ENCODE data around the gene SUMO4. TPM values are rescaled to one million over a fixed set of nuclear protein-coding genes. Genes with fewer than 3 reads are reported as not detected.
"Not testable (repeated sequence)": the region's sequence is repeated elsewhere in the genome, so short reads cannot be mapped to it uniquely, and the experiment has no call there.

The SUMO4 gene
- total RNA-seq, 1 donor from 2014 or later: 7.3 TPM

DNA sequence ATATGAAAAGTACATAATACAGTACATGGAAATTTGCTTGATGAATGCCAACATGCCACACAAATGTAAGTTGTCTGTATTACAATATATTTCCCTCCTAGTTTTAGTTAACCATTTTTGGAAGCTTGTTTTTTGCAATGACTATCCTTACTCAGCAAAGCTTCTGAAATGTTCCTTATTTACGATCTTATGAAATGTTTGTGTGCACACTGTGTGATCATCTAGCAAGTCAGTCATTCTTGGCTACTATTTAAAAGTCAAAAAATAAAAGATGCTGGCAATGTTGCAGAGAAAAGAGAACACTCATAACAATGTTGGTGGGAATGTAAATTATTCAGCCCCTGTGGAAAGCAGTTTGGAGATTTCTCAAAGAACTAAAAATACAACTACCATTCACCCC lies 33.8 kb downstream of the SUMO4 start:
- no peak for DNase-seq

DNA sequence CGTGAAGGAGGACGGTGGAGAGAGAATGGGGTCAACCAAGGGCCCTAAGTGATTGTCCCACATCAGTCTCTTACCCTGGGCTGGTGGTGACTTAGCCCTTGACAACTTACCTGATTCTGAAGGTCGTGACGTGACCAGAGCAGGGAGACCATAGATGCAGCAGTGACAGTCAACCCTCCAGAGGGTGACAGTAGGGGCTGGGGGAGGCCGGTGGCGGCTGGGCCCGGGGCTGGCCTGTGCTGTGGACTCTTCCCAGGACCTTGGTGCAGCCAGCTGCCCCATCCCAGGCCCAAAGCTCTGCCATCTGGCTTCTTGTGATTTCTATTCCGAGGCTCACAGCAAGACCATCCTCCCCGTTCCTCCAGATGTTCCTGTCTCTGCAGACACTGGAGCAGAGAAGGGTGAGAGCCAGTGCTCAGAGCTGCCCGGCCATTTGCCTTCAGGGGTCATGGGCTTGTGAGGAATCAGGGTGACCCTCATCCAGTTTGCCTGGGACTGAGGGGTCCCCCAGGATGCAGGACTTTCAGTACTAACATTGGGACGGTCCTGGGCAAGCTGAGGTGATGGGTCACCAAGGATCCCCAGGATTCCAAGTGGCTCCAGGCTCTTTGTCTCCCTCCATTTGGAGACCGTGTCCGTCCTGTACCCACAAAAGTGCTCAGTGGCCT lies 36.0 kb downstream of the SUMO4 start:
- no peak for DNase-seq

- no peak for DNase-seq
Measured at GRCh38 chr6:149436647-149437046, 36.6 kb downstream of the SUMO4 start.

GRCh38 chr6:149437212-149437611 lies 37.1 kb downstream of the SUMO4 start:
- no peak for DNase-seq

DNA sequence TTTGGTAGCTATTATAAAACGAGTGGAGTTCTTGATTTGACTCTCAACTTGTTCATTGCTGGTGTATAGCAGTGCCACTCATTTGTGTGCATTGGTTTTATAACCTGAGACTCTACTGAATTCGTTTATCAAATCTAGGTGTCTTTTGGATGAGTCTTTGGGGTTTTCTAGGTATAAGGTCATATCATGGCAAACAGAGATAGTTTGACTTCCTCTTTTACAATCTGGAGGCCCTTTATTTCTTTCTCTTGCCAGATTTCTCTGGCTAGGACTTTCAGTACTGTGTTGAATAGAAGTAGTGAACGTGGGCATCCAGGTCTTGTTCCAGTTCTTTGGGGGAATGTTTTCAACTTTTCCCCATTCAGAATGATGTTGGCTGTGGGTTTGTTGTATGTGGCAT lies 38.8 kb downstream of the SUMO4 start:
- DNase-seq: no peak

DNA sequence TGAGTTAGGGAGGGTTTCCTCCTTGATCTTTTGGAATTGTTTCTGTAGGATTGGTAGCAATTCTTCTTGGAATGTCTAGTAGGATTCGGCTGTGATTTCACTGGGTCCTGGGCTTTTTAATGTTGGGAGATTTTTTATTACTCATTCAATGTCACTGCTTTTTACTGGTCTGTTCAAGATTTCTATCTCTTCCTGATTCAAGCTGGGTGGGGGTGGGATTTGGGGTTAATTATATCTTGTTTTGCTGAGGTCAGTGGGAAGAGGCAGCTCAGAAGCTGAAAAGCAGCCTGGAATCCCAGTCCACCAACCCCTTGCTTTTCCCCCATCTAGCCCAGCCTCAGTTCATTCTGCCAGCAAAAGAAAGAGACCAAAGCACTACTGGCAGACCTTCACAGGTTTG lies 39.6 kb downstream of the SUMO4 start:
- no peak for DNase-seq

DNA sequence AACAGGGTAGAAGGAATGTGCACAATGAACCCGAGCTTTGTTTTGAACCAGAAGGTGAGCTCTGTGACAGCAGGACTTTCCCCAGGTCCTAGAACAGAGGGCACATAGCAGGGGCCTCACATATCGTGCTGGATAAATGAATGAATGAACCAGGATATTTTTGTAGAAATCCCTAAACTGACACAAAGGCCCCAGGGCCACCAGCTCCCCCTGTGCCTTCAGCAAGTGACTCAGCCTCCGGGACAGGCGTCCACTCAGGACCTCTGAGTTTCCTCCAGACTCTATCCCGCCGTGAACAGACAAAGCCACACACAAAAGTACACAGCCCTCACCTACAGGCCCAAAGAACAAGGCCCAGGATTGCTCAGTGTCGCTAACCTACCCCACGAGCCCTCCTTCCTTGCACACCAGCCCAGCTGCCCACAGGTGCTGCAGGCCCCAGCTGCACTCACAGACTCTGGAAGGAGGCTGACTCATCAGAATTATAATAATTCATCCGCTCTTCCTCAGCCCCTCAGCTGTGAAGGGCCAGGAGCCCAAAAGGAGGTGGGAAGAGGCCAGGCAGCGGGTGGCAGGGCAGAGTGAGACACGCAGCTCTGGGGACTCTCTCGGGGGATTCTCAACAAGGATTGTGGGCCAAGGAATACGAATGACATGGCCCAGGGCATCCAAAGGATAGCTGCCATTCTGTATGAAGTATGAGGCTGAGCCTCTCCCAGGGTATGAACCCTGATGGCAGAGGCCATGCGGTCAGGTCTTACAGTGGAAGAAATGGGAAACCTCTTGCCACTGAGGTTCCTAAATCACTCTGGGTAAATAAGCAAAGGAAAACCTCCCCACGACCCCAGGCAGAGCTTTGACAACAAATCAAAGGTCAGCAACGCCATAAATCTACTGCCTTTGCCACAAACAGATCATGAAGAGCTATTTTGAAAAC lies 40.9 kb downstream of the SUMO4 start:
- no peak for DNase-seq

GRCh38 chr6:149441740-149442139 lies 41.7 kb downstream of the SUMO4 start:
- no peak for DNase-seq

GRCh38 chr6:149443411-149444181 lies 43.5 kb downstream of the SUMO4 start:
- DNase-seq: no peak

- not testable (repeated sequence) for DNase-seq
Measured at GRCh38 chr6:149444360-149445094, 44.5 kb downstream of the SUMO4 start.

GRCh38 chr6:149445095-149445466 lies 45.0 kb downstream of the SUMO4 start:
- DNase-seq: no peak

GRCh38 chr6:149445573-149445972 lies 45.5 kb downstream of the SUMO4 start:
- DNase-seq: no peak

DNA sequence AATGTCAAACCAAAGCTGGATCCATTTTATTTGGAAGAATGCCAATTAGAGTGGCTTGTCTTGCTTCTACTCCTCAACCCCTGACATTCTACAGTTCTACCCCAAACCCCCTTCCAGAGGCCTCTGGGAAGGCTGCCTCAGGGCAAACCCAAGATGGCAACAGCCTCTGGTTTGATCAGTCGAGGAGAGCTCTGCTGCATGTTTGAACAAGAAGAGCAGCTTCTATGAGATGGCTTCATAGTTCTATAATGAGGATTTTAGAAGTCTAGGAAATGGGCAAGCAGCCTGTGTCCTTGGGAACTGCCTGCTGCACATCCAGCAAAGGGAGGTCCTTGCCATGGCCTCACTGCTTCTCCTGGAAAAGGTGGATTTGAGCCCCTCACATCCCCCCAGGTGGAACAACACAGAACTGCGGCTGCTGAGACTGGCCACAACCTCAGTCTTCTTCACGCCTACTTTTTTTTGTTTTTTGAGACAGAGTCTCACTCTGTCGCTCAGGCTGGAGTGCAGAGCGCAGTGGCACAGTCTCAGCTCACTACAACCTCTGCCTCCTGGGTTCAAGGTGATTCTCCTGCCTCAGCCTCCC lies 46.8 kb downstream of the SUMO4 start:
- no peak for DNase-seq

GRCh38 chr6:149448821-149449453 lies 48.9 kb downstream of the SUMO4 start:
- no peak for DNase-seq

DNA sequence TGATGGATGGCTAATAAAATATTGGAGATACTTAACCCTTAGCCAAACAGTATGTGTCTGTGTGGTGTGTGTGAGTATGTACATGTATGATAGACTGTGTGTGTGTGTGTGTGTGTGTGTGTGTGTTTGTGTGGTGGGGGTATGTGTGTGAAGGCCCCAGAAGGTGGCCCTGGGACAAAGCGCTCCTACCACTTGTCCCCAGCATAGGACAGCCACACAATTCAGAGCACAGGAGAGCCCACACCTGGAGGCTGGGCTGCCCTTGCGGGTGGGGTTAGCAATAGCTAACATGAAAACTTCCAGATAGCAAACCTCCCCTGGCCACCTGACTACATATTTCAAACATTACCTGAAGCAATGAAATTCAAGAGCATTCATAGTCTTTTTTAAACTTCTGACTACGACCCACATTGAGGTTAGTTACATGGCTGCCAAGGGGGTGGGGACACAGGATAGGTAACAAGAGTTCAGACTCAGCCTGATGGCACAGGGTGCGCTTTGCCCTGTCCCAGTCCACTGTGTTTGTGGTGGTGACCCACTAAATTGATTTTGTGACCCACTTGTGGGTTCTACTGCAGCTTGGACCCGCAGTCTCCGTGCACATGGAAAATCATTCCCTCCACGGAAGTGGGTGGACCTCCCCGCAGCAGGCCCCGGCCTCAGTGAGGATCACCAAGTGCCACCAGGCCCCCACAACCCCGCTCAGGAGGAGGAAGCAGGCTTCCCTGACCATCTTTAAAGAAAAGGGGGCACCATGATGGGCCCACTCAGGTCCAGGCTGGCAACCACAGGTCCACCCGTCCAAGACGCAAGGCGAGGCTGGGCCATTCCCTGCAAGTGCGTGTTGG lies 50.0 kb downstream of the SUMO4 start:
- DNase-seq: no peak

Other genes with a start within 250 kb of the SUMO4 start
- gene TAB2, start 82.5 kb upstream of the SUMO4 start, total RNA-seq: 43.4 TPM
- gene ZC3H12D, start 84.8 kb downstream of the SUMO4 start, total RNA-seq: 1.1 TPM
- gene PPIL4, start 145.8 kb downstream of the SUMO4 start, total RNA-seq: 38.1 TPM
- 28.4 TPM for gene GINM1, start 166.1 kb downstream of the SUMO4 start, total RNA-seq
- 28.5 TPM for gene KATNA1, start 248.5 kb downstream of the SUMO4 start, total RNA-seq

Data from occipital lobe (tissue), 2 donors.